Dermis lymphatic vessel endothelial cell (primary cell): ENCODE data around the gene LRCOL1. TPM values are rescaled to one million over a fixed set of nuclear protein-coding genes. Genes with fewer than 3 reads are reported as not detected.

ENCODE experiments used
- total RNA-seq: library from RNA; depleted of rRNA; stranded (reverse); fragments of >200 nt; gene quantifications from 2 replicates; pipeline ENCODE4 v1.2.1, GENCODE V29; 2014

Gene LRCOL1
- total RNA-seq, result 4.6 and 20.0 TPM in 2 replicates

DNA sequence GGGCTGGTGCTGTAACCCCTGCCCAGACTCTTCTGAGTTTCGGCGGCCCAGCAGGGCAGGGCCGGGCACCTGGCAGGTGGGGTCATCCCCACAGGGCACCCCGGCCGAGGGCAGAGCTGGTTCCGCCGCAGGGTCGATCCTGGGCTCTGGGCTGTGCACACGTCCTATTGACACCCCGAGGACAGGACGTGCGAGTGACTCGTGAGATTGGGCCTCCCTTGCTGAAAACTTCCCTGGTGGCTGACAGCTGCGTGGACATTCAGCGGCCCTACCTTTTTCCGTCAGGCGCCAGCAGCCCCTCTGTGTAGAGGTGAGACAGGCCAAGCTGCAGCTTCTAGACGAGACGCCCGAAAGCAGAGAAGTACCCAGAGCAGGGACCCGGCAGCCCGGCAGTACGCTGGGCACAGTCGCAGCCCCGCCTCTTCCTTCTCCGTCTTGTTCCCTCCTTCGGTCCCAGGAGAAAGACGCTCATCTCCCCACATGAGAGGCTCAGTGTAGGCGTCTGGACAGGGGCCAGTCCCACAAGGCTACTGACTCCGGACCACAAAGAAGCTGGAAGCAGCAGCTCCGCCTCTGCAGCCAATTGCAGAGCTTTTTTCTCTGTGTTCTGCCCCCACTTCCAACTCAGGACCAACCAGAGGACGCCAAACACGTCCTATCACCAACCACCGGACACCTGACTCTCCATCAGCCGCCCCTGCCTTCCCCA is at the start of gene LRCOL1:
TSS of gene LRCOL1 (minus strand) at position 532 of the 709 bp plus-strand sequence. CDS start 4,331 bp downstream, outside the sequence.

DNA sequence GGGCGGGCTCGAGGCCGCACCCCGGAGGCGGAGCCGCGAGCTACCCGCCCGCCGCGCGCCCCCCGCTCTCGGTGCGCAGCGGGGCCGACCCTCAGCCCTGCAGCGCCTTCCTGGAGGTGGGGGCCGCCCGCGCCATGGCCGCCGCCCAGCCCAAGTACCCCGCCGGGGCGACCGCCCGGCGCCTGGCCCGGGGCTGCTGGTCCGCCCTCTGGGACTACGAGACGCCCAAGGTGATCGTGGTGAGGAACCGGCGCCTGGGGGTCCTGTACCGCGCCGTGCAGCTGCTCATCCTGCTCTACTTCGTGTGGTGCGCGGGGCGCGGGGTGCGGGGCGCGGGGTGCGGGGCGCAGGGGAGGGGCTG is 8.3 kb upstream of the LRCOL1 start, which contains the start of gene P2RX2:
TSS of gene P2RX2 (plus strand) at position 94 of the 361 bp plus-strand sequence. CDS start at position 135, 41 bp downstream.

Other genes starting within 250 kb of the LRCOL1 start
- gene FBRSL1, start 120.4 kb downstream of the LRCOL1 start, total RNA-seq, result 2.0 and 3.3 TPM in 2 replicates
- not detected in 2 replicates for gene P2RX2, start 8.2 kb upstream of the LRCOL1 start, total RNA-seq
- gene POLE, start 76.8 kb upstream of the LRCOL1 start, total RNA-seq, result 25.3 and 30.3 TPM in 2 replicates
- 25.4 and 35.2 TPM in 2 replicates for gene PXMP2, start 77.0 kb upstream of the LRCOL1 start, total RNA-seq
- gene PGAM5, start 100.3 kb upstream of the LRCOL1 start, total RNA-seq, result 28.1 and 34.6 TPM in 2 replicates
- gene ANKLE2, start 151.2 kb upstream of the LRCOL1 start, total RNA-seq, result 34.0 and 38.1 TPM in 2 replicates
- gene GOLGA3, start 218.3 kb upstream of the LRCOL1 start, total RNA-seq, result 57.8 and 69.5 TPM in 2 replicates